D721Med (cell line): ENCODE results near the gene REST.

Experiments used
- DNase-seq: peaks from one replicate; pipeline ENCODE4 v3.0.0; 2011; ENCODE audit warnings: low spot score; ENCODE audit not compliant: insufficient read length
- FAIRE-seq: peaks from 2 replicates; lab custom pipeline; 2011; peaks lifted over from hg19 to GRCh38; lab: Jason Lieb, UNC
- CTCF ChIP-seq: IDR thresholded peaks from 2 replicates; pipeline ENCODE4 v1.5.1; 2012; ENCODE audit warnings: mild to moderate bottlenecking, control low read depth; ENCODE audit not compliant: insufficient read depth; ENCODE audit errors: missing control alignments

Gene REST

GRCh38 chr4:56902703-56903102, 5.0 kb upstream of the REST start:
- no peak for FAIRE-seq
- TF ChIP-seq CTCF = no peak
- no peak for DNase-seq

GRCh38 chr4:56905796-56906195, 1.9 kb upstream of the REST start:
- DNase-seq = no peak
- FAIRE-seq = no peak
- TF ChIP-seq CTCF = no peak

- DNase-seq = no peak
- no peak for TF ChIP-seq CTCF
- FAIRE-seq = no peak
Measured at GRCh38 chr4:56906489-56907393, 959 bp upstream of the REST start.

- FAIRE-seq = no peak
- no peak for DNase-seq
Measured at GRCh38 chr4:56908206-56909085, 746 bp downstream of the REST start.

GRCh38 chr4:56909086-56909894, 1.6 kb downstream of the REST start:
- no peak for TF ChIP-seq CTCF
- FAIRE-seq = no peak
- no peak for DNase-seq

More at GRCh38 chr4:56908206-56909085, 746 bp downstream of the REST start:
- TF ChIP-seq CTCF = no peak

GRCh38 chr4:56910172-56910967, 2.7 kb downstream of the REST start:
- DNase-seq (no peak), FAIRE-seq (no peak)
- no peak for TF ChIP-seq CTCF
